Breast epithelium (tissue), 3 donors: Measurements from ENCODE around the gene SYNPO.

Source experiments
- POLR2A ChIP-seq: fragments of 450-650 bp; IDR thresholded peaks from one replicate; pipeline ENCODE4 v1.6.1; 2016; ENCODE audit warnings: antibody characterized with exemption, mild to moderate bottlenecking, moderate library complexity
- POLR2AphosphoS5 ChIP-seq, 3 donors: sonication (generic); formaldehyde crosslinking; IDR thresholded peaks; one replicate each; pipeline ENCODE4 v1.6.1; 2017; ENCODE audit warnings: antibody characterized with exemption in 3 of 3
- TF ChIP-seq, protein P1 (sequence below), 3 donors: fragments of 450-650 bp; IDR thresholded peaks; one replicate each; pipeline ENCODE4 v1.5.1; 2016 to 2017; ENCODE audit warnings: antibody characterized with exemption in 3 of 3, mild to moderate bottlenecking in 3 of 3, moderate library complexity in 3 of 3

- no peak for TF ChIP-seq POLR2A
- TF ChIP-seq, protein P1, sequence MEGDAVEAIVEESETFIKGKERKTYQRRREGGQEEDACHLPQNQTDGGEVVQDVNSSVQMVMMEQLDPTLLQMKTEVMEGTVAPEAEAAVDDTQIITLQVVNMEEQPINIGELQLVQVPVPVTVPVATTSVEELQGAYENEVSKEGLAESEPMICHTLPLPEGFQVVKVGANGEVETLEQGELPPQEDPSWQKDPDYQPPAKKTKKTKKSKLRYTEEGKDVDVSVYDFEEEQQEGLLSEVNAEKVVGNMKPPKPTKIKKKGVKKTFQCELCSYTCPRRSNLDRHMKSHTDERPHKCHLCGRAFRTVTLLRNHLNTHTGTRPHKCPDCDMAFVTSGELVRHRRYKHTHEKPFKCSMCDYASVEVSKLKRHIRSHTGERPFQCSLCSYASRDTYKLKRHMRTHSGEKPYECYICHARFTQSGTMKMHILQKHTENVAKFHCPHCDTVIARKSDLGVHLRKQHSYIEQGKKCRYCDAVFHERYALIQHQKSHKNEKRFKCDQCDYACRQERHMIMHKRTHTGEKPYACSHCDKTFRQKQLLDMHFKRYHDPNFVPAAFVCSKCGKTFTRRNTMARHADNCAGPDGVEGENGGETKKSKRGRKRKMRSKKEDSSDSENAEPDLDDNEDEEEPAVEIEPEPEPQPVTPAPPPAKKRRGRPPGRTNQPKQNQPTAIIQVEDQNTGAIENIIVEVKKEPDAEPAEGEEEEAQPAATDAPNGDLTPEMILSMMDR (IDR thresholded peaks at IDR 0.05): no peak
- no peak for TF ChIP-seq POLR2AphosphoS5 (IDR thresholded peaks at IDR 0.05)
These were observed 31.9 kb downstream of the SYNPO start for GRCh38 chr5:150672237-150672883.
